Karpas-422 (cell line): ENCODE data around the gene MEX3C. TPM values are rescaled to one million over a fixed set of nuclear protein-coding genes. Genes with fewer than 3 reads are reported as not detected.

Experiments
- DNase-seq: peaks from one replicate; pipeline ENCODE4 v3.0.0-alpha.2; 2015
- H2AFZ ChIP-seq: fragments of 200-600 bp; sonication (generic); 2 replicates; pipeline ENCODE4 v1.6.1; 2014; ENCODE audit warnings: antibody characterized with exemption, low read length, mixed read lengths
- H3K27ac ChIP-seq: fragments of 200-600 bp; sonication (generic); 2 replicates; pipeline ENCODE4 v1.5.1; 2014; ENCODE audit warnings: mild to moderate bottlenecking, low read length, moderate library complexity
- H3K27me3 ChIP-seq: fragments of 200-600 bp; sonication (generic); 2 replicates; pipeline ENCODE4 v1.6.1; 2014; ENCODE audit warnings: low read length, mixed read lengths
- H3K36me3 ChIP-seq: fragments of 200-600 bp; sonication (generic); 2 replicates; pipeline ENCODE4 v1.6.1; 2014; ENCODE audit warnings: low read length, mixed read lengths; ENCODE audit not compliant: insufficient read depth
- H3K4me1 ChIP-seq: fragments of 200-600 bp; sonication (generic); 2 replicates; pipeline ENCODE4 v1.6.1; 2014; ENCODE audit warnings: mild to moderate bottlenecking, low read length, mixed read lengths
- H3K4me2 ChIP-seq: fragments of 200-600 bp; sonication (generic); 2 replicates; pipeline ENCODE4 v1.6.1; 2014; ENCODE audit warnings: low read length, low read depth, mild to moderate bottlenecking; ENCODE audit not compliant: poor library complexity, severe bottlenecking
- H3K4me3 ChIP-seq: fragments of 200-600 bp; sonication (generic); 2 replicates; pipeline ENCODE4 v1.5.1; 2014; ENCODE audit warnings: mild to moderate bottlenecking, antibody characterized with exemption, low read length, mixed read lengths
- H3K79me2 ChIP-seq: fragments of 200-600 bp; sonication (generic); 2 replicates; pipeline ENCODE4 v1.6.1; 2014; ENCODE audit warnings: mild to moderate bottlenecking, low read length, mixed read lengths
- H3K9ac ChIP-seq: fragments of 200-600 bp; sonication (generic); 2 replicates; pipeline ENCODE4 v1.6.0; 2014; ENCODE audit warnings: low read length
- H3K9me2 ChIP-seq: fragments of 200-600 bp; sonication (generic), shearing (Covaris generic); replicated peaks from 2 replicates; pipeline ENCODE4 v1.6.0; 2014; ENCODE audit warnings: mild to moderate bottlenecking, low read length, moderate library complexity; ENCODE audit not compliant: insufficient read depth
- H3K9me3 ChIP-seq: fragments of 300-700, 200-600 bp; sonication (generic); 2 replicates; pipeline ENCODE4 v1.6.1; 2014; ENCODE audit warnings: low read length, mixed read lengths
- H4K20me1 ChIP-seq: fragments of 200-600 bp; sonication (generic); 2 replicates; pipeline ENCODE4 v1.6.1; 2014; ENCODE audit warnings: mild to moderate bottlenecking, antibody characterized with exemption, low read length, low read depth; ENCODE audit not compliant: insufficient read depth
- total RNA-seq: library from RNA; depleted of rRNA; stranded (reverse); fragments of >200 nt; shearing (Covaris generic); gene quantifications from 2 replicates; pipeline ENCODE4 v1.2.3, GENCODE V29; 2014; ENCODE audit warnings: low replicate concordance; rRNA removed

MEX3C gene
- total RNA-seq, 1 experiment from 2014 or later: 43.7 TPM

DNA sequence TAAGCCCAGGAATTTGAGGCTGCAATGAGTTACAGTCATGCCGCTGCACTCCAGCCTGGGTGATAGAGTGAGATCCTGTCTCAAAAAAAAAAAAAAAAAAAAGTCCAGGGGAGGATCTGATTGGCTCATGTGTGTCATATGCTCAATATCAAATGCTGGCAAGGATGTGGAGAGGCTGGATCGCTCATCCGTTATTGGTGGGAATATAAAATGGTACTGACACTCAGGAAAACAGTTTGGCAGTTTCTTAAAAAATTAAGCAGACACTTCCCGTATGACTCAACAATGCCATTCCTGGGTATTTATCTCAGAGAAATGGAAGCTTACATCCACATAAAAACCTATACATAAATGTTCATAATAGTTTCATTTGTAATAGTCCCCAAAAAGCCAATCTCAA, 68.9 kb downstream of the MEX3C start:
- H3K4me3 ChIP-seq: no peak overlapping the region
- H3K27ac ChIP-seq: no peak overlapping the region
- no peaks in the 10 kb centered on the region for H3K9me2 ChIP-seq
- no peaks in the 10 kb centered on the region for H3K27me3 ChIP-seq
- no peak overlapping the region for H2AFZ ChIP-seq
- H3K79me2 ChIP-seq: no peaks in the 10 kb centered on the region
- H3K9ac ChIP-seq: no peak overlapping the region
- no peaks in the 10 kb centered on the region for H3K36me3 ChIP-seq
- H3K4me1 ChIP-seq: no peaks in the 10 kb centered on the region
- no peaks in the 10 kb centered on the region for H3K9me3 ChIP-seq
- DNase-seq: no peak
- H3K4me2 ChIP-seq: no peak overlapping the region
- H4K20me1 ChIP-seq: no peaks in the 10 kb centered on the region

DNA sequence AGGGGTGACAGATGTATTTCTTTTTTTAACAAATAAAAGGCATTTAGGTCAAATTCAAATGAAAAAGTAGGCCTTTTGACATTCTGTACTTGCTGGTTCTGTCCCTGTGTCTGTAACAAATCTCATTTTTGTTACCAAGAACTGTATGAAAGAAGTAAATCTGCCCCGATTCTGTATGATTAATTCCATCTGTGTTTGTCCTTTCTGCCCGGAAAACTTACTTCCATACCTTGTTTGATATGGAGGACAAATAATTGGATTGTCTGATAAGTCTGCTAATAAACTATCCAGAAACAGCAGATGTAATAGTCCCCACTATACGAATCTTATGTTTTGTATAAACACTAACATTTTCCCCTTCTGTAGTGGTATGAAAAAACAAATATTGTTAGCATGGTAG, 69.8 kb downstream of the MEX3C start:
- H3K9me2 ChIP-seq: no peaks in the 10 kb centered on the region
- H3K9me3 ChIP-seq: no peaks in the 10 kb centered on the region
- H3K4me1 ChIP-seq: no peaks in the 10 kb centered on the region
- no peak overlapping the region for H3K27ac ChIP-seq
- H3K27me3 ChIP-seq: no peaks in the 10 kb centered on the region
- H4K20me1 ChIP-seq: no peaks in the 10 kb centered on the region
- H3K4me2 ChIP-seq: no peak overlapping the region
- no peaks in the 10 kb centered on the region for H3K79me2 ChIP-seq
- no peak overlapping the region for H2AFZ ChIP-seq
- H3K36me3 ChIP-seq: no peaks in the 10 kb centered on the region
- no peak overlapping the region for H3K4me3 ChIP-seq
- no peak overlapping the region for H3K9ac ChIP-seq
- no peak for DNase-seq

DNA sequence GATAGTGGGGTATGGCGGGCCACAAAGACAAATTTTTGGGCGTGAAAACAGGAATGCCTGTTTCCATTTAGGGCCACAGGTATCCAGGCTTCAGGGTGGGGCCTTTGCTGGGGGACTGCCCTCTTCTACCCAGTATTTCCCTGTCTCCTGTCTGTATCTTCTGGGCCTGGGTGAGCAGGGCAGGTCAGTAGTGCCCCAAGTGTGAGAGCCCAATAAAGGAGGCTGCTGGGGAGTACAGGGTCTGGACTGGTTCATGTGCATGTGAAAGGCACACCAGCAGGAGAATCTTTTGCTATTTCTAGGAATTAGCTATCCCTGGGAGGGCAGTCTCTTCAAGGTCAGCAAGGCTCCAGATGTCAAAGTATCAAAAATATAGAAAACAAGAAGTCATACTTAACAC, 71.5 kb downstream of the MEX3C start:
- Histone ChIP-seq H3K27me3 (no peaks in the 10 kb centered on the region), H3K4me3 (no peak overlapping the region), H3K4me1 (no peaks in the 10 kb centered on the region), H3K9ac (no peak overlapping the region), H2AFZ (no peak overlapping the region), H4K20me1 (no peaks in the 10 kb centered on the region), H3K9me3 (no peaks in the 10 kb centered on the region), H3K79me2 (no peaks in the 10 kb centered on the region), H3K9me2 (no peaks in the 10 kb centered on the region), H3K36me3 (no peaks in the 10 kb centered on the region), H3K4me2 (no peak overlapping the region), H3K27ac (no peak overlapping the region)
- DNase-seq: no peak

Other genes starting within 250 kb of the MEX3C start
- gene ELAC1, start 229.6 kb downstream of the MEX3C start, total RNA-seq: 6.5 and 6.6 TPM in 2 replicates
- 68.1 and 101 TPM in 2 replicates for gene SMAD4, start 167.5 kb downstream of the MEX3C start, total RNA-seq